RPMI8226 (cell line): ENCODE results near the gene STMN3.
"Not testable (repeated sequence)": the region's sequence is repeated elsewhere in the genome, so short reads cannot be mapped to it uniquely, and the experiment has no call there.

ENCODE experiments used
- DNase-seq: peaks from one replicate; pipeline ENCODE4 v3.0.0-alpha.2; 2015

STMN3 gene

DNA sequence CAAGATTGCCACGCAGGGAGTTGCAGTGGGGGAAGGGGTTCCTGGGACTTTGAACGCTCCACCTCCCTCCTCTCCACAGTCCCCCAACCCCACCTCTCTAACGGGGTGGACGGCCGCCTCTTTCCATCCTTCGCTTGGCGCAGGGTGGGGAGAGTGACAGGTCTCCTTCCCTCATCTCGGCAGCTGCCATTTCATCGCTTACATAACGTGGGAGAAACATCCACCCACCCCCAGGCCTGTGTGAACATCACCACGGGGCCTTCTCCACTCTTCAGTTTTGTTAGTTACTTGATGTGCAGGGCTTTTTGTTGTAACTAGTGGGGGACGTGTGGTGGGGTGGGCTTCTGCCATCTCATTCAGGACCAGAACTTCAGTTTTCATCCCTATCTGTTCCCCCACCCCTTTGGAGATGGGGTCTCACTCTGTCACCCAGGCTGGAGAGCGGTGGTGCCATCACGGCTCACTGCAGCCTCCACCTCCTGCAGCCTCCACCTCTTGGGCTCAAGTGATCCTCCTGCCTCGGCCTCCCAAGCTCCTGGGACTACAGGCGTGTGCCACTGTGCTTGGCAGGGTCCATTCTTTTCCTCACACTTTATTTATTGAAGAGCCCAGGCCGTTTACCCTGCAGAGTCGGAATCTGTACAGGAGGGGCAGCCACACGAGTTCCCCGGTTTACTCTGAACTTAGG lies 22.6 kb upstream of the STMN3 start:
- DNase-seq = no peak

DNA sequence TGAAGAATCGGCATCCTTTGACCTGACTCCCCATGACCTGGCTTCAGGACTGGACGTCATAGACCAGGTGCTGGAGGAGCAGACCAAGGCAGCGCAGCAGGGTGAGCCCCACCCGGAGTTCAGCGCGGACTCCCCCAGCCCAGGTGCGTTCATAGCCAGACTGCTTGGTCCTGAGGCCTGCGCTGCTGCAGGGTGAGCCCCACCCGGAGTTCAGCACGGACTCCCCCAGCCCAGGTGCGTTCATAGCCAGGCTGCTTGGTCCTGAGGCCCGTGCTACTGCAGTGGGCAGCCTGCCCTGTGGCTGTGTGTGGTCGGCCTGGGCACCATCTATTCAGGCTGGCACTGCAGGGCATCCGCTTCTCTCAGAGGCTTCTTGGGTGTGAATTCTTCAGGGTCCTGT lies 20.7 kb upstream of the STMN3 start:
- DNase-seq = no peak

DNA sequence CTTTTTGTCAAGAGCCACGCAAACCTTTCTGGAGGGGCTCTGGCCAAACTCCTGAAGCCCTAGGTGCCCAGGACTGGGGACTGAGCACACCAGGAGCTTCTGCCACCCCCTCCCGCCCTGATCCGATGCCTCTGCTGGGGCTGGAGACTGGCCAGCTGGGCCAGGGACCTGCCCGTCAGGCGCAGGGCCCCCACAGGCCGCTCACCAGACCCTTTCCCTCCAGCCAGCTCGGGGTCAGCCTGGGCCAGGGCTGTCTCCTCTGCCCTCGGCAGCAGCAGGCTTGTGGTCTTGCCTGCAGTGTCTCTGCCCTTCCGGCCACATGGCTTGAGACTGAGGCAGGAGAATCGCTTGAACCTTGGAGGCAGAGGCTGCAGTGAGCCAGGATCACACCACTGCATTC lies 19.4 kb upstream of the STMN3 start:
- no peak for DNase-seq

DNA sequence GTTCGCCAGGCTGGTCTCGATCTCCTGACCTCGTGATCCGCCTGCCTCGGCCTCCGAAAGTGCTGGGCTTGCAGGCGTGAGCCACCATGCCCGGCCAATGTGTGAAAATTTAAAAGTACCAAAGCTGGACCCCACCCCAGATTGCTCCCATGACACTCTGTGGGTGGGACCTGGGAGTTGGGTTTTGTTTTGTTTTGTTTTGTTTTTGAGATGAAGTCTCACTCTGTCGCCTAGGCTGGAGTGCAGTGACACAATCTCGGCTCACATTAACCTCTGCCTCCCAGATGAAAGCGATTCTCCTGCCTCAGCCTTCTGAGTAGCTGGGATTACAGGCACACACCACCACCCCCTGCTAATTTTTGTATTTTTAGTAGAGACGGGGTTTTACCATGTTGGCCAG lies 18.5 kb upstream of the STMN3 start:
- DNase-seq = not testable (repeated sequence)

DNA sequence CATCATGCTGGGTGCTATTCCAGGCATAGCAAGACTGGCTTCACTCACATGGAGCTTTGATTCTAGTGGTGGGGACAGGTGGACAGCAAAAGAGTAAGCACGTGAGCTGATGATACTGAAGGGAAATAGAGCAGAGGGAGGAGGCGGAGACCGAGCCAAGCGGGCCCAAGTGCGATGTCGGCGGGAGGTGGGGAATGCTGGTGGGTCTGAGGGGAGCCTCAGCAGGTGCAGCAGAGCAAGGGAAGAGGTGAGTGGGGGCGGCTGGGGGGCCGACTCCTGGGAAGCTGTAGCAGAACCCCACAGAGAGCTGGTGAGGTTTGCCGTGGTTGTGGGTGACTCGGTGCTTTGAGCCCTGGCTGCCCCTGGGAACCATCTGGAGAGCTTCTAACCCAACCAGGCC lies 15.1 kb upstream of the STMN3 start:
- DNase-seq = no peak

DNA sequence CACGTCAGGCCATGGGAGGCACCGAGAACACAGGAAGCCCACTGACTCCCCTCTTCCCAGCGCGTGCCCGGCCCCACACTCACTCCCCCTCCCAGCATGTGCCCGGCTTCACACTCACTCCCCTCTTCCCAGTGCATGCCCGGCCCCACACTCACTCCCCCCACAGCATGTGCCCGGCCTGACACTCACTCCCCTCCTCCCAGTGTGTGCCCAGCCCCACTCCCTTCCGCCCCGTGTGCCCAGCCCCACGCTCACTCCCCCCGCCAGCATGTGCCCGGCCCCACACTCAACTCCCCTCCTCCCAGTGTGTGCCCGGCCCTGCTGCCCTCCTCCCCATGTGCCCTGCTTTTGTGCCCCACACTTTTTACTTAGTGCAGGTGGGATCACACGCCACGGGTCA lies 14.6 kb upstream of the STMN3 start:
- DNase-seq = no peak

DNA sequence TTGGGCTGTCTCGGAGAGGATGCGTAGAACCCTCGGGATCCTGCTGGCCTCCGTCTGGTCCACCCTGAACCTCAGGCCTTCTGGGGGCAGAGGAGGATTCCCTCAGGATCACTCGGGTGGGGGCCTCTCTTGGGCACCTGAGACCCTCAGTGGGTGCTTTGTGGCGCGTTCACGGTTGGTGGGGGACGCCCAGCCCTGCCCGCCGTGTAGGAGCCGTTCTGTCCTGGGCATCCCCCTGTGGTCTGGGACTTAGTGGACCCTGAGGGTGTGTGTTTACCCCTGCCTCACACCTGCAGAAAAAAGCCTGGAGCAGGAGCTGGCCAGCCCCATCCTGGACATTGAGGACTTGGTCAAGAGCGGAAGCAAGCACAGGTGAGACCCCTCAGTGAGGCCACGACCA lies 12.5 kb upstream of the STMN3 start:
- no peak for DNase-seq

DNA sequence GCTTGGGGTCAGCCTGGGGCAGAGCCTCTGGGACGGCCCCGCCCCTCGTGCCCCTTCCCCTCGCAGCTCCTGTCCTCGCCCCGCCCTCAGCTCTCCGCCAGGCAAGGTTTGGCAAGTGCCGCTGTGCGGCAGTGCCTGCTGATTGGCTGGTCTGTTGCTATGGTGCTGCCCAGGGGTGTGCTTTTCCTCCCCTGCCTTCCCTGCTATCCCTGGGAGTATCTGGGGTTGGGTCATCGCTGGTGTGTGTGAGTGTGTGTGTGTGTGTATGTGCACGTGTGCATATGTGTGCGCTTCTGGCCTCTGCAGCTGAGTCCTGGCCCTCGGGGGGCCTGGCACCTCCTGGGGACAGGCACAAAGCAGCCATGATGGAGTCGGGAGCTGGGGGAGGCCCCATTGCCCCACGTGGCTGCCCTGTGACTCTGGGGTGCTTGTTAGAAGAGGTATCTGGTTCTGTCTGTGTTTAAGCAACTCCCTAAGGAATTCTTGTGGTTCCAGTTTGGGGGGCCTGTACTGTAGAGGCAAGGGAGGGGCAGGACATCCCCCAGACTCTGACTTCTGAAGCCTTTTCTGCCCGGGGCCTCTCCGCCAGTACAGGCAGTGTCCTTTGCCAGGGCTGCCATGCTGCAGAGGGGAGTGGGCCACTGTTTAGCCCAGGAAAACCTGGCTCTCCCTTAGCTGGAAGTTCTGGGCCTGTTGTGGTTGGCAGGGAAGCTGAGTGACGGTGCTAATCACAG lies 11.8 kb upstream of the STMN3 start:
- no peak for DNase-seq

DNA sequence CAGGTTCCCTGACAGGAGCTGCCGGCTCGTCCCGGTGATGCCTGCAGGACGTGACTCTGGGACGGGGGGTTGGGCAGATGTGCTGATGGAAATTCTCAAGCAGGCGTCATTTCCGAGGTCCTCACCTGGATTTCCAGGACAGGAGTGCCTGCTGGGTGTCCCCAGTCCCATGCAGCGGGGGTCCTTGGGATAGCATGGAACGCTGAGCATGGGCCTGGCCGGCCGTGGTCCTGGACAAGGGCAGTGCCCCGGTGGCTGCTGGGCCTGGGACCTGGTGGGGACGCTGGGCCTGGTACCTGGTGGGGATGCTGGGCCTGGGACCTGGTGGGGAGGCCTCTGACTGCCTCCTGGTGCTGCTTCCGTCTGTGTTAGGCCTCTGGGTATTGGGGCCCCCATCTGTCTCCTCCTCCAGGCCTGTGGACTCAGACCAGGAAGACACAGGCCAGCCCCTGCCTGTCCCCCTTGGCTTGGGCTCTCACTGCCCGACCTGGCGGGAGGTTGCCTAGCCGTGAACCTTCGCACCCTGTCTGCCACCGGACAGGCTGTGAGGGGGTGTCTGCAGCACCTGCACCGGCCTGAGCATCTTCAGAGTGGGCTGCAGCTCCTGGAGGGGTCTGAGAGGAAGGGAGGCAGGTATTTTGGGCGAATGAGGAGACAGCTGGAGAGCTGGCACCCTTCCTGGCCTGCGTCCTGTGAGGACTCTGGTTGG lies 11.1 kb upstream of the STMN3 start:
- no peak for DNase-seq

DNA sequence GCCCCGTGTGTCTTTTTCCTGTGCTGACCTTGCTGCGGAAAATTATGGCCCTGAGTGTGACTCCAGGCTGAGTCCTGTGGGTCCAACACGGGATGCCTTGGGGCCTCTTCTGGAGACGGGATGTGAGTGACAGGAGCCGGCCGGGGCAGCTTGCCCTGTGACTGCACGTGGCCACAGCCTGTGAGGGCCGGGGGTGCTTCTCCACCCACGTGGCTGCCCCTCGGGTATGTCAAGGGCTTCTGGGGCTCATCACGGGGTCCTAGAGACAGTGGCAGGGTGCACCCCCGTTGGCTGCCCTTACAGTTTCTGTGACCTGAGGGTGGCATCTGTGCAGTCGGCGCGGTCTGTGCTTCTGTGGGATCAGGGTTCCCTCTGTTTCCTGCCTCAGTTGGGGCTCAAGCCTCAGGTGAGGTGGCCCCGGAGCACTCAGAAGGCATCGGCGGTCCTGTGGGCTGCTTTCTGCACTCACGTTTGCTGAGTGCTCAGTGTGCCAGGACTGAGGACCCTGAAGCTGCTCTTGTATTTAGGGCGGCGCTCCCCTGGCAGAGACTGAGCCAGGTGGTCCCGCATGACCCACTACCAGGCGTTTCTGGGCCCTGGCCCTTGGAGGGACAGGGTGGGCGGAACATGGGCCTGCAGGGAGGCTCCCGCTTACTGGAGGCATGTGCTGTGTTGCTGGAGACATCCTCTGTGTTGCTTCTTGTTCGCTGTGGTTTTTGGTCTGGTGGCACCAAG lies 10.3 kb upstream of the STMN3 start:
- no peak for DNase-seq

DNA sequence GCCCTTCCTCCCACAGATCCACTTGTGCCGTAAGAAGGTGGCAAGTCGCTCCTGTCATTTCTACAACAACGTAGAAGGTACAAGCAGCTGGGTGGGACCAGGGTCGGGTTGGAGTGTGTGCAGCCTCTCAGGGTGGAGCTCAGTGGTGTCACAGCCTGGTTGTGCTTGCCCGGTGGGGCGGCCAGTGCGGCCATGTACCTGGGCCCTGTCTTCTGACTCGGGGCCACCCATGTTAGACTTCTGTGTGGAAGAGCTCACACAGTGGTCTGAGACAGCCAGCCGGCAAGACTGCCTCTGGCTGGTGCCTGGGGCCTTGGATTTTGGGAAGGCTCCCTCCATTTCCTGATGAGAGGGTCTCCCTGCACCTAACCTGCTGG lies 9.6 kb upstream of the STMN3 start:
- no peak for DNase-seq

DNA sequence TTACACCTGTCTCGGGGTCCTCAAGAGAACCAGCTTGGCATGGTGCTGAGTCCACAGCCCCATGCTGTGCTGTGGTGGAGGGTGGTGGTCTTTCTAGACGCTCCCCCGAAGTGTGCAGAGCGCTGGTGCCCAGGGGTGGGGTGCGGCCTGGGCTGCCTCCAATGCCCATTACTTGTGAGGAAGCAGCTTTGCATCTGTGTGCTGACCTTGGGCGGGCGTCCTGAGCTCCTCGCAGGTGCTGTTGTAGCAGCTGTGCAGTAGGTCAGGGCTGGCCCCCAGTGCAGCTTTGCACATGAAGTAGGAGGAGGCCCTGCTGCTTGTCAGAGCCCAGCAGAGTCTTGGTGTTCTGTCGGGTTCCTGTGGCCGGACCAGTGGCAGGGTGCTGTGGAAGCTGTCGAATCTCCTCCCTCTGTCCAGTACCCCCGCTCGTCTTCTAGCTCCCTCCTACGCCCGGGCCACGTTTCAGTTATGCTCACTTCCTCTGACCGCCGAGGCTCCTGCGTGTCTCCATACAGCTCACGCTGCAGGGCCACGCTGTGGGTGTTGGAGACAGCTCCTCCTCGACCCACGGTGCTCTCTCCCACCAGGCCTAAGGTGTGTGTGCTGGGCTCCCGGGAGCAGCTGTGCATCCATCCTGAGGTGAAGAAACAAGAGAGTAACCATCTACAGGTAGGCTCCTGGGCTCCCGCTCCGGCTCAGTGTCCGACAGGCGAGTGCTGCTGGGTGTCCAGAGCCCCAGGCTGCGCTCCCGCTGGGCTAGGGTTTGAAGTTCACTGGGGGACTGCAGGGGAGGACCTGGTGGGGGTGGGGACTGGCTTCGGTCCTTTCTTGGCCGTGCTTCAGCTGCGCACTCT lies 9.0 kb upstream of the STMN3 start:
- DNase-seq = no peak

DNA sequence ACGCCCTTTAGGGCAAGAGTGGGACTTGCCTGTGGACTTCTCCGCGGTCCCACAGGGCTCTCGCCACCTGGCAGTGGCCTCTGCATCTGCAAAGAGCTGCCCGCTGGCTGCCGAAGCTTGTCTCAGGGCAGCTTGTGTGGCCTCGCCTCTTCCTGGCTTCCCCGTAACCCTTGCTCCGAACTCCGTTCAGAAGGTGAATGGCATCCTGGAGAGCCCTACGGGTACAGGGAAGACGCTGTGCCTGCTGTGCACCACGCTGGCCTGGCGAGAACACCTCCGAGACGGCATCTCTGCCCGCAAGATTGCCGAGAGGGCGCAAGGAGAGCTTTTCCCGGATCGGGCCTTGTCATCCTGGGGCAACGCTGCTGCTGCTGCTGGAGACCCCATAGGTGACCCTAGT lies 7.9 kb upstream of the STMN3 start:
- no peak for DNase-seq

DNA sequence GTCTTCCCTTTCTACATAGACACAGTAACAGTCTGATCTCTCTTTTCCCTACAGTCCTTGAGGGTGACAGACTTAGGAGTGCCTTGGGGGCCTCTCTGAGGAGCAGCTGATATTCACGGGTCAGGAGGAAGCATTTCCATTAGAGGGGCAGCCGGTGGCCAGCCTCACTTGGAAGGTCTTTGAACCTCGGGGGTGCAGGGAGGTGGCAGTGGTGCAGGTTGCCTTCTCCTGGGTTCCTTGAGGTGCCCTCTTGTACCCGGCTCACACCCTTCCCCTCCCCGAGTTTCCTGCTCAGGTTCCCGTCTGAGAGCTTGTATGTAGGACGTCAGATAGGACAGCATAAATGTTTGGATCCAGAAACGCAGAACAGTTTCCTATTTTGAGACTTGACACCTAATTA lies 7.4 kb upstream of the STMN3 start:
- DNase-seq = no peak

DNA sequence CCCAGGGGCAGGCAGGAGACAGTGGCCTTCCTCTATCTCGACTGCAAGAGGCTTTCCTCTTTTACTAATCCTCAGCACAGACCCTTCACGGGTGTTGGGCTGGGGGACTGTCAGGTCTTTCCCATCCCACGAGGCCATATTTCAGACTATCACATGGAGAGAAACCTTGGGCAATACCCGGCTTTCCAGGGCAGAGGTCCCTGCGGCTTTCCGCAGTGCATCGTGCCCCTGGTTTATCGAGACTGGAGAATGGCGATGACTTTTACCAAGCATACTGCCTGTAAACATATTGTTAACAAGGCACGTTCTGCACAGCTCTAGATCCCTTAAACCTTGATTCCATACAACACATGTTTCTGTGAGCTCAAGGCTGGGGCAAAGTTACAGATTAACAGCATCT lies 7.0 kb upstream of the STMN3 start:
- DNase-seq = not testable (repeated sequence)

DNA sequence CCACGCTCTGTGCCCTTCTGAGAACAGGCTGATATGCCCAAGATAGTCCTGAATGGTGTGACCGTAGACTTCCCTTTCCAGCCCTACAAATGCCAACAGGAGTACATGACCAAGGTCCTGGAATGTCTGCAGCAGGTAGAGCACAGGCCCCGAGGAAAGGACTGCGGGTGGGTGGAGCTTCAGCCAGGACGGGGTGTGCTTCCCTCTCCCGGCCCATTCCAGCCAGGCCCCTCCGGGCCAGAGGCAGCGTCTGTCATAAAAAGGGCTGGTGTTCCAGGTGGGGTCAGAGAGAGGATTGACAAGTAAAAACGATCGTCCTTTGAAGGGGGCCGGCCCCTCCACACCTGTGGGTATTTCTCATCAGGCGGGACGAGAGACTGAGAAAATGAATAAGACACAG lies 6.1 kb upstream of the STMN3 start:
- DNase-seq = no peak

DNA sequence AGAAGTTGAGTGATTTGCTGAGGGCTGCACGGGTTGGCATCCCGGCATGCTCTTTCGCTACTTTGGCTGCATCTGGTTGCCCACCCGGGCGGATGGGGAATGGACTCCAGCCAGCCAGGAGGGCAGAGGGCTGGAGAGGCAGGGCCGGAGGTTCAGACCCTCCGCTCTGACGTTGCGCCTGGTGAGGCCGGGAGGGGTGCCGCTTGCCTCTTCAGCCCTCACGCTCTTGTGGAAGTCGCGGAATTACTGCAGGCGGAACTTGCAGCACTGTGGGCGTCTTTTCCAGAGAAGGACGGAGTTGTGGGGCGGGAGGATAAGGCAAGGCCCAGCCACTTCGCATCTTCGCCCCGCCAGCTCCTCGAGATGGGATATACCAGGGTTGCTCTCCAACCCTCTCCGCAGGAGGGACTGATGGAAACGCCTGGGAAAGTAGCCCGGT lies 5.5 kb upstream of the STMN3 start:
- DNase-seq = peak; percentile 18

DNA sequence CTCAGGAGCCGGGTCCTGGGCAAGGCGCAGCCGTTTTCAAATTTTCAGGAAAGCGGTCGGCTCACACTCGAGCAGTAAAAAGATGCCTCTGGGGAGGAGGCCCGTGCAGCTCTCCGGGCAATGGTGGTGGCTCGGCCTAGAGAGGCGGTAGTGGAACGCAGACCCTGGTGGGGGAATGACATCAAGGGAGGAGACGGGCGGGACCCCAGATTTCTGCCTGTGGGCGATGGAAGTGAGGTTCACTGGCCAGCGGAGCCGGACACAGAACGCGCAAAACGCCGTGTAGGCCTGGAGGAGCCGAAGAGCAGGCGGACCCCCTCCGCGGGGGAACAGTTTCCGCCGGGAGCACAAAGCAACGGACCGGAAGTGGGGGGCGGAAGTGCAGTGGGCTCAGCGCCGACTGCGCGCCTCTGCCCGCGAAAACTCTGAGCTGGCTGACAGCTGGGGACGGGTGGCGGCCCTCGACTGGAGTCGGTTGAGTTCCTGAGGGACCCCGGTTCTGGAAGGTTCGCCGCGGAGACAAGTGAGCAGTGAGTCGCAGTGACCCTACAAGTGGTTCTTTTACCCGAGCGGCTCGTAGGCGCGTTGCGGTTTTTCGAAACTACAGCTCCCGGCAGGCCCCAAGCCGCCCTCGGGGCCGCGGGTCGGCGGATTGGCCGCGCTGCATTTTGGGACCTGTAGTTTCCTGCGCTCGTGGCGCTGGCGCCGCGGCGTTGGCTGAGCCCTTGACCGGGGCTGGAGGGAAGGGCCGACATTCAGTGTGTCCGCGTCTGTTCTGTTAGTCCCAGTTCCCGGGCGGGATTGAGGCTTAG lies 4.9 kb upstream of the STMN3 start, which contains the start of gene RTEL1:
RTEL1 (plus strand) TSS at position 376 of the 812 bp plus-strand sequence. CDS start 1,091 bp downstream, outside the sequence.
- peak; percentile 92 for DNase-seq

DNA sequence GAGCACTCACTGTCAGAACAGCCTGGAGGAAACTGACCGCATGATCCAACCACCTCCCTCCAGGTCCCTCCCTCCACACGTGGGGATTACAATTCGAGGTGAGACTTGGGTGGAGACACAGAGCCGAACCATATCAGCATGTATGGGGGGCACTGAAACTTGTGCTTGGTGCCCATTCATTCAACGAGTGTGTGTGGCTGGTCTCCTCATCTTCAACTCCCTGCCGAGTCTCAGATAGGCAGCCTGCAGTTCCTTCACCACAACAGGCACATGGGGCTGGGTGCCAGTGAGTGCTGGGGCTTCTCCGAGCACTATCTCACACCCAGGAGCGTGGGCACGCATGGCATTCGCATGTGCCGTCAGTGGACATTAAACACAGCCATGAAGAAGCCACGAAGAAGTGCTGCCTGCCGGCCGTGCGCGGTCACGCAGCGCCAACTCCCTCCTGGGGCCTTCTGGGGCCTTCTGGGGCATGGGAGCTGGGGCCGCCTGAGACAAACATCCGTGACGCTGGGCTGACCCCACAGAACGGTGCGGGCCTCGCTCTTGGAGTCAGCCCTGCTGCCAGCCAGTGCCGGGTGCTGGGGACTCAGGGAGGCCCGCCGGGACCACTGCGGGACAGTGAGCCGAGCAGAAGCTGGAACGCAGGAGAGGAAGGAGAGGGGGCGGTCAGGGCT lies 4.2 kb upstream of the STMN3 start:
- peak; percentile 25 for DNase-seq

DNA sequence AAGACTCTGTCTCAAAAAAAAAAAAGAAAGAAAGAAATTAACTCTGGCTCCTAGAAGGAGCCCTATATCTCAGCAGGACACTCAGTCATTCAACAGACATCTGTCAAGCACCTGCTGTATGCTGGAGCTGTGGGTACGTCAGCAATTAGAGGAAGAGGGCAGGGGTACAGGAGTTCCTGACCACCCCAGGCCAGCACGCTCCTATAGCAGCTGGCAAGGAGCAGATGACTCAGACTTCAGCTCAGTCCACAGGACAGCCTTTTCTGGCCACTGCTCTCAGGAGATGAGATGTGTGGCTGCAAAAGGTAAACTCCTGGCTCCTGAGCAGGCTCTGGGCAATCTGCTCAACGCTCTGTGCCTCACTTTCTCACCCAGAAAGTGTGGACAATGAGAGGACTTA lies 3.2 kb upstream of the STMN3 start:
- no peak for DNase-seq

DNA sequence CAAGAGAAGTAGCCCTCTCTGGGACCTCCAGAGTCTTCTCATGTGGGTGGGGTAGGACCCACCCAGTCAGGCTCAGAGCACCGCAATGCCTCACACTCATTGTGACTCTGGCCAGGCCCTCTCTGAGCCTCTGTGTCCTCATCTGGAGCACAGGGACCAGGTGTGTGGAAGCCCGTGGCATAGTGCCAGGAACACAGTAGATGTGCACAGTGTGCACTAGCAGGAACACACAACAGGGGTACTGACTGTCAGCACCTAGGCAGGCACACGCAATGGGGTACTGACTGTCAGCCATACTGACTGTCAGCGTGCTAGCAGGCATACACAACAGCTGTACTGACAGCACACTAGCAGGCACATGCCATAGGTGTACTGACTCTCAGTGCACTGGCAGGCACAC lies 2.0 kb upstream of the STMN3 start:
- peak; percentile 72 for DNase-seq
